Measurements from ENCODE around the gene SPANXN5.
"Not testable (repeated sequence)": the region's sequence is repeated elsewhere in the genome, so short reads cannot be mapped to it uniquely, and the experiment has no call there.

The SPANXN5 gene, protein sequence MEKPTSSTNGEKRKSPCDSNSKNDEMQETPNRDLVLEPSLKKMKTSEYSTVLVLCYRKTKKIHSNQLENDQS

DNA sequence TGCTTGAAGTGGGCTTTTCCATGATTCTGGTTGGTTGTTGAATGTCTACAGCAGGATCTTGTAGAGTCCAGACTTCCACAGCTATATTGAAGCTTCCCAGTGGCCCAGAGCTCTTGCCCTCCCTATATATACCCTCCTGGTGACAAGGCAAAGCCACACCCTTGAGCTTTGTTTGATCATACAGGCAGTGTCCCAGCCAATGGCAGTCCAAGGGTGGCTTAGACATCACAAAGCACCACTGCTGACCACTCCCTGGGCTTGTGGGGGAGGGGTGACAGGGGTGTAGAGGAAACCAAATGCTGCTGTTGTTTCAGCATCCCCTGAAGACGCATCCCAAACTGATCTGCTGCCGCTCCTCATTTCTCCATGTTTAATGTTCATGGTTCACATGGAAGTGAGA, at the start of gene SPANXN5:
TSS of gene SPANXN5 (minus strand) at position 101 of the 400 bp plus-strand sequence. CDS start at position 22, 79 bp downstream.
- not testable (repeated sequence) for DNase-seq (ENCODE audit: low read depth)

DNA sequence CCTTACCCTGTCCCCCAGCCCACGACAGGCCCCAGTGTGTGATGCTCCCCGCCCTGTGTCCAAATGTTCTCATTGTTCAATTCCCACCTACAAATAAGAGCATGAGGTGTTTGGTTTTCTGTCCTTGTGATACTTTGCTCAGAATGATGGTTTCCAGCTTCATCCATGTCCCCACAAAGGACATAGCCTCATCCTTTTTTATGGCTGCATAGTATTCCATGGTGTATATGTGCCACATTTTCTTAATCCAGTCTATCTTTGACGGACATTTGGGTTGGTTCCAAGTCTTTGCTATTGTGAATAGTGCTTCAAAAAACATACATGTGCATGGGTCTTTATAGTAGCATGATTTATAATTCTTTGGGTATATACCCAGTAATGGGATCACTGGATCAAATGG, 46.4 kb upstream of the SPANXN5 start:
- not testable (repeated sequence) for DNase-seq (ENCODE audit: low read depth)

DNA sequence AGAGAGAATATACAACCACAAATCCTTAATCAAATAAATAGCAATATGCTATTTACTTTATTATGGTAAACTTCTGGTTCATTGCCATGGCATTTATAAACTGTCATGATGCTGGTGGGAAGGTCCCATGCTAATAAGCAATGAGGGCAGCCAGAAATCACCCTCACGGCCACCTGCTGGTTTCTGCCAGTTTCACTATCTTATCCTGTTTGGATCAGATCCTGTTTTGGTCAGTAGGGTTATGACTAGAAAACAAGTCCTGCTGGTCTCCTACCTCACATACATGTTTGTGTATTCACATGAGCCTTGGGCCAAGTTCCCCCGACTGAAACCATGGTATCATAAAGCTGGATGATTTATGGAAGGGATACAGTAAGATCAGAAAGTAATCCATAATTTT, 41.9 kb upstream of the SPANXN5 start:
- no peak for DNase-seq (ENCODE audit: low read depth)

DNA sequence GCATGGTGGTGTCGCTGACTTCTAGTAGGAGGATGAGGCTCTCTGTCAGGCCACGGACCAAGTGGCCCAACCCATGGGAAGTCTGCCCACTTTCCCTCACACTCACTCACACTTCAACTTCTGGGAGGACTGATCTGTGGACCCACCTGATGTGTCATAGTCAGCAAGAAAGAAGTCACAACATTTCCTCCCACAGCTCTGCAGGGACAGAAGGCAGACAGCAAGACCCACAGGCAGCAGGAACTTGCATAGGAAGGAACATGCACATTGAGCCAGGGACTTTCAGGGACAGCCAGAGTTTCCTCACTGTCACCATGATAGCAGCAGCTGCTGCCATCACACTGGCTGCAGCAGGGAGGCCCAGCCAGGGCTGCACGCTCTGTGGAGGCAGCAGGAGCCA, 33.3 kb upstream of the SPANXN5 start:
- DNase-seq (ENCODE audit: low read depth), result no peak

DNA sequence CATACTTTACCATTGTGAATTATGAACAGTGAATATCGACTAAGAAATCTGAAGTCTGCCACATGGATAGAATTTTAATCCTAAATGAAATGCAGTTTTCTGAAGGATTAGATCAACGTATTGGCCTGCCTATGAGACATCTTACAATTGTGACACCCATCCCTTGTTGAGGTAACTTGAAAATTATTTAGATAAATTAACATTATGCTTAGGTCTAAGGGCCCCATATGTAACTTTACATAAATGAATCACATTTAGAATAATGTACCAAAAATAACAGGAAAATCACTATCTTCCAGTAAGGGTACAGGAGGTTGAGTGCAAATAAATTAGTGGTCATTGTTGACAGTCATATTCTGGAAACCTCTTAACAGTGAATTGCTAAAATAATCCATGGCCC, 27.4 kb upstream of the SPANXN5 start:
- DNase-seq (ENCODE audit: low read depth), result no peak

DNA sequence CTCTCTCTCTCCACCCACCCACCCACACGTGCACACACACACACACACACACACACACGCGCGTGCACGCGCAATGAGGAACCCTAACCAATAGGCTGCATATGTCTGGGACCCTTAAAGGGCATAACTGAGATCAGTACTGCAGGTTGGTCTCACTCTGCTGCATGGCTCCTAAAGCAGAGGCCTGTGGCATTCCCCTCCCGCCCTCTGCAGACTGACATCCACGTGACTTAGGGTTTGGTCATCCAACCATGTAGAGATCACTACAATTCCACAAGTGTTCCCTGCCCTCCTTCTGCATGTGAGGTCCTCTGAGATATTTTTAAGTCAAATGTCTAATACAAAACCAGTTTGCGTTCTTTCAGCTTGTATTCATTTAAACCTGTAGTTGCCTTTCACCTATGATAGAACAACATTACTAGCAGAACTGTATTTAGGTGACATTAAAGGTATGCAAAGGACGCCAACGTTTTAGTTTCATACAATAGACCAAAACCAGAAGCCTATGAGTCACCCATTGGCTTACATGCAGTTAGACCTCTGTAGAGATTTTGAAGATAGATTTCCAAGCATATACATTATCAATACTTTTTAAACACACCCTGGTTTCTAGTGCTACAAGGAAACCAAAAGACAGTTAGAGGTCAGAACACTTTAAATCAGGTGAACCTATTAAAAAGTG, 24.0 kb upstream of the SPANXN5 start:
- DNase-seq (ENCODE audit: low read depth), result no peak

DNA sequence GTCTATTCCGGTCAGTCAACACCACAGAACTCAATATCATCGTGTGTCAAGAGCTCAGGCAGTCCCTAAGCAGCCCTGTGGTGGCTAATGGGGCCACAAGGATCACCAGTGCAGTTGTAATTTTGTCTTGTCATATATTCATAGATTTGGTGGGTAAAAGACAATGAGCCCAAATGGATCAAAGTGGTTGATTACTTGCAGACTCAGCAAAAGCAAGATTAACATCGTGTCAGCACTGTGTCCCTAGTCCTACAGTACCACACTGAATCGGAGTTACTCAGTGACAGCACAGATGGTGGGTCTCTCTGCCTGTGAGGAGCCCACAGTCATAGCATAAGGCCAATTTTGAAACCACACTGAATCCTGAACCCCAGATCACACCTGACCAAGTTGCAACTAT, 22.6 kb upstream of the SPANXN5 start:
- DNase-seq (ENCODE audit: low read depth), result no peak

DNA sequence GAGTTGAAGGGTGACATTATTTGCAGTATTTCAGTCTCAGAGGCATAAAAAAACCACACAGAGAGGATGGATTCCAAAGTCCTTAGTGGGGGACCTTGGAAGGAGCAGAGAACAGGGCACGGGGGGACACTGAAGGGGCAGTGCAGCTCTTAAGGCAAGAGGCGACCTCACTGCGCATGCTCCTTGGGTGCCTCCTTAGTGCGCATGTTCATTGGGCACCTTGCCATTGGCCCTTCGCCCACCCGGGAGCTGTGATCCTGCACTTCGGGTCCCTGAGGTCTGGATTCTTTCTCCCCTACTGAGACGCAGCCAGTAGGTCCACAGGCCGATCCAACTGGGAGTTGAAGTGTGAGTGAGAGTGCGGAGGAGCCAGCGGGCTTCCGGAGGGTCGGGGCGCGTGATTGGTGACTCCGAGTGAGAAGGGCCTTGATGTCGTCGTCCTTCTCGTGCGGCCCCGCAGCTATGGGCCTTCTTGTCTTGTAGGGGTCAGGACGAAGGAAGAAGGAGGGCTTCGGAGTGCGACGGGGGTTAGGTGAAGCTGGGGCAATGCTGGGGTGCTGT, 13.9 kb upstream of the SPANXN5 start, which contains the start of gene XAGE5:
TSS of gene XAGE5 (plus strand) at position 223 of the 561 bp plus-strand sequence. CDS start 1,280 bp downstream, outside the sequence.
- DNase-seq (ENCODE audit: low read depth), result no peak

DNA sequence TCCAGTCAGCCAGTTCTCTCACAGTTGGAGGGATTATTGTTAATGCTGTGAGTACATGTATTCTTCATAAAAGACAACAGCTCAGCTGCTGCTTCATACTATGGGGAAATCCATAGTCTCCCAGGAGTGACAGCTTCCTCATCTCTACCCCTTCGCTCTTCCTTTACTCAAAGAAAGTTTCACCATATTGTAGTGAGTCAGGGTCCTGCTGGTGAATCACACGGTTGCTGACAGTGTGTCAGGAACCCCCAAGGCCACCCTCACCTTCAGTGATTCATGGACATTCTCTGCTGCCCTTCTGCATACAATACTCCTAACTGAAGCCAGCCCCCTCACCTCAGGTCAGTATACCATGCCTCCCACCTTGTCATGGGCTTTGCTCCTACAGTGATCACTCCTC, 7.6 kb upstream of the SPANXN5 start:
- not testable (repeated sequence) for DNase-seq (ENCODE audit: low read depth)

DNA sequence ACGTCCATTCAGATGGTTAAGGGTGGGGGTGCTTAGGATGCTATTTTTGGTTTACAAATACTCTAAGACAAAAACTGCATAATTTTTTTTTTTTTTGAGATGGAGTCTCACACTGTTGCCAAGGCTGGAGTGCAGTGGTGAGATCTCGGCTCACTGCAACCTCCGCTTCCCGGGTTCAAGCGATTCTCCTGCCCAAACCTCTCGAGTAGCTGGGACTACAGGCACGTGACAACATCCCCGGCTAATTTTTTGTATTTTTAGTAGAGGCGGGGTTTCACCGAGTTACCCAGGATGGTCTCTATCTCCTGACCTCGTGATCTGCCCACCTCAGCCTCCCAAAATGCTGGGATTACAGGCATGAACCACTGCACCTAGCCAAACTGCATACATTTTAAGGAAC, 23.7 kb downstream of the SPANXN5 start:
- not testable (repeated sequence) for DNase-seq (ENCODE audit: low read depth)

DNA sequence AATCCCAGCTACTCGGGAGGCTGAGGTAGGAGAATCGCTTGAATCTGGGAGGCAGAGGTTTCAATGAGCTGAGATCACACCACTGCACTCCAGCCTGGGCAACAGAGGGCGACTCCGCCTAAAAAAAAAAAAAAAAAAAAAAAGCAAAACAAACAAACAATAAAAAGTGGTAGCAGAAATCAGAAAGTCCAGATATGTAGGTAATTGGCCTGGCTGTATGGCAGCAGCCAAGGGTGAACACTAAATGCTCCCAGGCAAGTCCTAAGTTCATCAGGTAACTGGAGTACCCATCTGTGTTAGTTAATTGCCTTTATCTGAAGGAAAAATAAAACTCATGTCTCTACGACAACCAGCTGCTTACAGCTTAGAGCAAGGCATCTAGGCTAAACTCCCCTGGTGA, 31.2 kb downstream of the SPANXN5 start:
- DNase-seq (ENCODE audit: low read depth), result not testable (repeated sequence)

DNA sequence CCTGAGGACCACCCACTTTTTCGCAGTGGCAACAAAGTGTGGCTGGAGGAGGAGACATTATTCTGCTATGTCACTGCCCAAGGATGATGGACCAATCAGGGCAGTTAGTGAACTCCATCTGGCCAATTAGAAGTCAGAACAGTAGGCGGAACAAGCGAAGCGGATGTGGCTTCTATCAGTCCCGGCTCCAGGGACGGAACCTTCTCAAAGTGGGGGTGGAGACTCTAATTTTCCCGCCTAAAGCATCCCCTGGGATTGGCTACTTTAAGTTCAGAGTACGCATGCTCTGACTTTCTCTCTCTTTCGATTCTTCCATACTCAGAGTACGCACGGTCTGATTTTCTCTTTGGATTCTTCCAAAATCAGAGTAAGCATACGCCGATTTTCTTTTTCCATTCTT, 46.3 kb downstream of the SPANXN5 start, which contains the start of gene SSX2B:
TSS of gene SSX2B (plus strand) at position 301 of the 400 bp plus-strand sequence. CDS start 1,429 bp downstream, outside the sequence.
- DNase-seq (ENCODE audit: low read depth), result not testable (repeated sequence)
